Occipital lobe (tissue), 2 donors: Measurements from ENCODE around the gene SPINT2. TPM values are rescaled to one million over a fixed set of nuclear protein-coding genes. Genes with fewer than 3 reads are reported as not detected.
A peak's percentile ranks its signal among the peaks of the same experiment; 100 is the strongest.

ENCODE experiments used
- DNase-seq: peaks from one replicate; lab custom pipeline; 2025; lab: John Stamatoyannopoulos, UW
- total RNA-seq: library from RNA; depleted of rRNA; stranded (reverse); fragments of >200 nt; gene quantifications from one replicate; pipeline ENCODE4 v1.2.3, GENCODE V29; 2014

The SPINT2 gene
- total RNA-seq, 1 donor from 2014 or later, result 73.9 TPM

DNA sequence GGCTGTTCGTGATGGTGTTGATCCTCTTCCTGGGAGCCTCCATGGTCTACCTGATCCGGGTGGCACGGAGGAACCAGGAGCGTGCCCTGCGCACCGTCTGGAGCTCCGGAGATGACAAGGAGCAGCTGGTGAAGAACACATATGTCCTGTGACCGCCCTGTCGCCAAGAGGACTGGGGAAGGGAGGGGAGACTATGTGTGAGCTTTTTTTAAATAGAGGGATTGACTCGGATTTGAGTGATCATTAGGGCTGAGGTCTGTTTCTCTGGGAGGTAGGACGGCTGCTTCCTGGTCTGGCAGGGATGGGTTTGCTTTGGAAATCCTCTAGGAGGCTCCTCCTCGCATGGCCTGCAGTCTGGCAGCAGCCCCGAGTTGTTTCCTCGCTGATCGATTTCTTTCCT is 27.5 kb downstream of the SPINT2 start:
- no peak for DNase-seq

DNA sequence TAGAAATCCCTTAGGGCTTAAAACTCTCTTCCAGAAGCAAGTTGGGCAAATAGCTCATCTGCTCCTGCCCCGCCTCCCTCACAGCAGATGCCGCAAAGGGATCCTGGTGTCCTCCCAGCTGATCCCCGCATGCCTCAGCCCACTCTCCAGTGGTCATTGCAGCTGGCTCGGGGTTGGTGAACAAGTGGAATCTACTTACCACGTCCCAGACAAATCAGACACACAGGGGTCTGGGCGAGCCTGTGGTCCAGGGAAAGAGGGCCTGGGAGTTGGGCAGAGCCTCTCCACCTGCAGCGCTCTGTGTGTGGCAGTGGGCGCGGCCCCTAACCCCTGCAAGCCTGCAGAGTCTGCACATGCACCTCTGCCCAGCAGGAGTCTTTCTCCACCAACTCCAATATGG is 28.9 kb downstream of the SPINT2 start:
- no peak for DNase-seq

DNA sequence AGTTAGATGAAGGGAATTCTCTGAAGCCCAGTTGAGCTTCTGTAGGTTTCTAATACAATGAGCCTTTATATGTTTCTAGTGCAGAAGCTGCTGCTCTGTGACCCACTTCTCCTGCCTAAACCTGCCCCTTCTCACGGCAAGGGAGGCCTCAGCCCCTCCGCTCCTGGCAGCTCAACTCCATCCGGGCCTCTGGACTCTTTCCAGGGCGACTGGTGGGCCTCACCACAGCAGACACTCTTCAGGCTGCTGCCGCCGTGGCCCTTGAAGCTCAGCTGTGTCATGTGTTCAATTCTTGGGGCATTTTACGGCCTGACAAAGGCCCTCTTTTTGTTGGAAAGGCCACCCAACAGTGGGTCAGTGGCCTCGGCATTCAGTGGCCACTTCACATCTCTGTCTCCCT is 29.7 kb downstream of the SPINT2 start:
- DNase-seq, result no peak

DNA sequence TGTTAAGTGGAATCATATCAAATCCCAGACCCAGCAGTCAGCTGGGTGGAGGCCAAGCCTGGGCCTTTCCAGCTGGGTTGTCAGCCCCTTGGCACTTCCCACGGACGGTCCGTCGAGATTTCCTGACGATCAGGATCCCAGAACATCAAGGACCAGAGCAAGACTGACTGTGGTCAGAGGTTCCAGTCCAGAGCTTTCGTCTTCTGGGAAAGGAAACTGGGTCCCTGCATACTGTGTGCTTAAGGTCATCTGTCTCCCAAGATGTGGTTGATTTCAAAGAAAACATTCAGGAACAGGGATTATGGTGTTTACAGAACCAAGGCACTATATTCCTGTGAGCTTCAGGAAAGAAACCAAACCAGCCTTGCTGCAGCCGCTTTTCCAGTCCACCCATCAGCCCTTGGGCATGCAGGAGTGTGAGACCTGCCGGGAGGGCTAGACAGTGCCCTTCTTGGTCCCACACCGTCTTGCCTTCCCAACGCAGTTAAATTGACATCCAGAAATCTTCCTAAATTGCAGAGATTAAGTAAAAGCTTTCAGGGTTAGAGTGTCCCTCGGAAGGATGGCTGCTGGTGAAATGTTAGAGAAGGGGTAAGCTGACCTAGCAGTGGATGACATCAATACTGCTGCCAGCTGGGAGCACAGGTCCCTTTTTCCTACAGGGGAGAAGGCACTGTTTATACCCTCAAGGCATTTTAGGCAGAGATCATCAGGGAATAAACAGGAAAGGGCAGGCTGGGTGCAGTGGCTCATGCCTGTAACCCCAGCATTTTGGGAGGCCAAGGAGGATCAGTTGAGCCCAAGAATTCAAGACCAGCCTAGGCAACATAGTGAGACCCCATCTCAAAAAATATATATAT is 34.7 kb downstream of the SPINT2 start:
- no peak for DNase-seq

DNA sequence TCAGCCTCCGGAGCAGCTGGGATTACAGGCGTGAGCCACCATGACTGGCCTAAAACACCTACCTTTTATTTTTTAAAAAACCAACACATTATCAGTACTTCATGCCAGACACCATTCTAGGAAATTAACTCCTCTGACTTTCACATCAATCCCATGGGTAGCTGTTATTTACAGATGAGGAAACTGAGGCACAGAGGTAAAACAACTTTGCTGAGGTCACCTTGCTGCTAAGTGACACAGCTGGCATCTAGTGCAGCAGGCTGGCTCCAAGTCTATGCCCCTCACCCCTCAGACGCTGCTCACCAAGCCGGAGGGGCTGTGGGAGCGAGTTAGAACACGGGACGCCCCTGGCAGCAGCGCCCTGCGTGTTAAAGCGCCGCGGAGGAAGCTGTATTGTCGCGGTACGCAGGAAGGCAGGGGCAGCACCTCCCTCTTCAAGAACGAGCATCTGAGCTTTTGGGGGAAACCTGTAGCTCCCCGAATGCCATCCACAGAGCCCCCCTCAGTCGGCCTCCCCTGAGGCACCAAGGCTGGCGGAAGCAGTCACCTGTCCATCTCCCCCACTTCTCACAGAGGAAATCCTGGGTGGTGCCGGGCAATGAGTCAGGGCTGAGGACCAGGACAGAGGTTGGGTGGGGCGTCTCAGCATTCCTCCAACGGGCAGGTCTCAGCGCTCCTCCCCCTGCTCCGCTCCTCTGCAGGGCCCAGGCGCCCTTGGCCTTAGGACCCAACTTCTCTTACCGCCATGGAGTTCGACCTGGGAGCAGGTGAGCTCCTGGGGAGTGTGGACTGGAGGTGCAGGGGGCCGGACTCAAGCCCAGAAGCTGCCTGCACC is 39.4 kb downstream of the SPINT2 start, which contains the start of gene C19orf33:
C19orf33 (plus strand) TSS at position 735 of the 835 bp plus-strand sequence; CDS start at position 746, 11 bp downstream.
- DNase-seq, result no peak

DNA sequence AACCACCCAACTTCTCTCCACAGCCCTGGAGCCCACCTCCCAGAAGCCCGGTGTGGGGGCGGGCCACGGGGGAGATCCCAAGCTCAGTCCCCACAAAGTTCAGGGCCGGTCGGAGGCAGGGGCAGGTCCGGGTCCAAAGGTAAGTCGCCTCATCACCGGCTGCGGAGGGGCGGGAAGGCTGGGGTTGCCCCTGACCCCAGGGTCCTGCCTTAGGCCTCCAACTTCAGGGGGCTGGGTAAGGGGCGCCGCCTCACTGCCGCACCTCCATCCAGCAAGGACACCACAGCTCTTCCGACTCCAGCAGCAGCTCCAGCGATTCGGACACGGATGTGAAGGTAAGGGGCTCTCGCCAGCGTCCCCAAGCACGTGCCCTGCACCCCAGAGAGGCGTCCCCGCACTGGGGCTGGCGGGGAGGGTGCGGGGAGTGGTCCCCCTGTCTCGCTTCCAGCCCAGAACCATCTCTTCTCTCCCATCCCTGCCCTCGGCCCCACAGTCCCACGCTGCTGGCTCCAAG is 40.0 kb downstream of the SPINT2 start:
- no peak for DNase-seq

DNA sequence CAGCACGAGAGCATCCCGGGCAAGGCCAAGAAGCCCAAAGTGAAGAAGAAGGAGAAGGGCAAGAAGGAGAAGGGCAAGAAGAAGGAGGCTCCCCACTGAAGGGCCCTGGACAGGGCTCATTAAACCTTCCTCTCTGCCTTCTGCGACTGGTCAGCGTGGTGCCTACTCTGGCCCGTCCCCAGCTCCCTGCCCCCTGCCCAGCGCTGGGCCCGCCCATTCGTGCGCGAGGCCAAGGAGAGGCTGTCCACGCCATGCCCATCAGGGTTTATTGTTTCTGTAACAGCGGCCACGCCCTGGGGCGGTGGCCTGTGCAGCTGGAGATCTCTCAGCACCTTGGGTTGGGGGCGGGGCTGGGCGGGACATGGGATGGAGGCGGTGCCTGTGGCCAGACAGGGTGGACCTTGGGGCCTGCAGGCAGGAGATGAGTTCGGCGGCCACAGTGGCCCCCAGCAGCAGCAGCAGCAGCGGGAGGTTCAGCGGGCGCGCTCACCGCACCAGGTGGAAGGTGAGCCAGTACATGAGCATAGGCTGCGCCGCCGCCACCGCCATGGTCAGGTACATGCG is 40.6 kb downstream of the SPINT2 start:
- DNase-seq, result no peak

DNA sequence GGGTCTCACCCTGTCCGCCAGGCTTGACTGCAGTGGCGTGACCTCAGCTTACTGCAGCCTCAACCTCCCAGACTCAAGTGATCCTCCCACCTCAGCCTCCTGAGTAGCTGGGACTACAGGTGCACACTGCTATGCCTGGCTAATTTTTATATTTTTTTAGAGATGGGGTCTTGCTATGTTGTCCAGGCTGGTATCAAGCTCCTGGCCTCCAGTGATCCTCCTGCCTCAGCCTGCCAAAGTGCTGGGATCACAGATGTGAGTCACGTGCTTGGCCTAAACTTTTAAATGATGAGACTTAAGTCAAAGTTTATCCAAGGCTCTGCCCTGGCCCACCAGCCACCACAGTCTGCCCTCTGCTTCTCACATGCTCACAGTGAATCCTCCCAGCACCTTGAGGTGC is 41.9 kb downstream of the SPINT2 start:
- DNase-seq, result no peak

DNA sequence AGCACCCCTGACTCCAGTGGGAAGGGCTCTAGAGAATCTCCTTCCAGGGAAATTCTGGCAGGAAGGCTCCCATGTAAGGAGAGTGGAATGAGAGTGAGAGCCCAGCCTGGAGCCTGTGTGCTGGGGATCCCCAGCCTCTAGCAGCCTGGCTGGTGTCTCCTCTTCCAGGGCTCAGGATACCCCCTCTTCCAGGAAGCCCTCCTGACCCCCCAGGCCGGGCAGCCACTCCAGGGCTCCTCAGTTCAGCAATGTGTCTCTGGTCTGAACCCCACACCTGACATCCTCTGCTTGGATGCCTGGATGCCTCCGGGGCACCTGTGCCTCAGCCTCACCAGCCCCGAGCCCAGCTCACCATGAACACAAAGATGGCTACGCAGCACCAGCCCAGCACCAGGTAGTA is 42.7 kb downstream of the SPINT2 start:
- no peak for DNase-seq

DNA sequence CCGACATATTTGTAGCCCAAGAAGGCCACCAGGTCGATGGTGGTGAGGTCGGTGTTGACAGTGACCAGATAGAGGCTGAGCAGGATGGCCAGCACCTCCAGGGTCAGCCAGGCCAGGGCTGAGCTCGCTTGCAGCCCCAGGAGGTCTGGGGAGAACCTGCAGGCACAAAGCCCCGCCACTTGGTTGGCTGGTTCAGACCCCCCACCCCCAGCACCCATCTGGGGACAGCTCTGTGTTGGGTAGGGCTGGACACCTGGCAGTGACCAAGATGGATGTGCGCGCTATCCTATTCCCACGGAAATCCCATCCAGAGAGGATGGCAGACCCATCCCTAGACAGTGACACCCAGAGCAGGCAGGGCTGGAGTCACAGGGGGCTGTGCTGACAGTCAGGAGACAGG is 43.2 kb downstream of the SPINT2 start:
- no peak for DNase-seq

DNA sequence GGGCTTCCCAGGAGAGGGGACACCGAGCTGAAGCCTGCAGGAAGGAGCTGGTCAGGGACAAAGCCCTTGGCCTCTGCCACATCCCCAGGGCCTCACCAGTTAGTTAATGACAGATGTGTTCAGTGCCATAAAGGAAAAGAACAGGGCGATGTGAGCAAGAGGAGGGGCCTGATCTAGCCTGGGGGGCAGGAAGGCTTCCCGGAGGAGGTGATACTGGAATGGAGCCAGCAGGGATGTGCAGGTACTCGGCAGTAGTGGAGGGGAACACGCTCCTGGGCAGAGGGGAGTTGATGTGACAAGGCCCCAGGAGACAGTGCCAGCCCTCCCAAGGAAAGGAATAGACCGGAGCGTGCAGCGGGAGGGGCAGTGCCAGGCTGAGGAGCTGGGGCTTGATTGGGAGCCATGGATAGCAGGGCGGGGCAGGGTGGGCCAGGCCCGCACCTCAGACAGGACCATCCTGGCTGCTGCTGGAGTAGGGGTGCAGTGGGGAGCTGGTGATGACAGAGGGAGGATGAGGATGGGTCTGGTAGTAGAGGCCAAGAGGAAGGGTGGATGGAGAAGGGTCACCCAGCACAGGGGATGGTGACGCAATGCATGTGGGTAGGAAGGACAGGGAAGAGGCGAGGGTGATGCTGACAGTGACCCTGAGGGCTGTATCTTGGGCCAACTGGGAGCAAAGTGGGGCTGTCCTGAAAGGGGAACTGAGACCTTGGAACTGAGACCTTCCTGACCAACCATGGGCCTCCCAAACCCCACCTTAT is 43.8 kb downstream of the SPINT2 start:
- DNase-seq, result no peak

DNA sequence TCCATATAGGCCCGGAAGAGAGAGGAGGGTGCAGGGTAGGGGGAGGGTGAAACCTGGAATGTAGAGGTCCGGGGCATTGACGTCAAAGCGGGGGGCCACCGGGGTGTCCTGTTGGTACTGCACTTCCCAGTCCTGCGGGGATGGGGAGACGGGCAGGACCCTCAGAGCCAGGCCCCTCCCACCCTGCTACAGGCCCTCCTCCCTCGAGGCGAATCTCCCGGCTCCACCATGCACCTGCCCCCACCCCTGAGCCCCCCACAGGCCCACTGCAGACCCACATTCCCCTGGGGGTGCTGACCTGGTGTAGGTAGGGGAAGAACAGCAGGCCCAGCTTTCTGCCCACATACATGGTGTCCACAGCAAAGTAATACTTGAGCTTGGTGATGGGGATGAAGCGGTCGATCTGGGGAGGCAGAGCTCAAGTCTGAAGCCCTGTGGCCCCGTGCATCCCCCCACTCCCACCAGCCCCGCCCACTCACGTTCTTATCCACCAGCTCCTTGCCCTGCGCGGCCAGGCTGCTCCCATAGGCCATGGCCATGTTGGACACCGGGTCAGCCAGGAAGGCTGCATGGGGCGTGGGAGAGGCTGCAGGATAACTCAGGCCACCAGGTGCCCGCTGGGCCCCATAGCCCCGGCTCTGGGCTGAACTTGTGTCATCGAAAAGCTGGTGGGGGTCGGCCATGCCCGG is 44.7 kb downstream of the SPINT2 start:
- DNase-seq, result no peak

DNA sequence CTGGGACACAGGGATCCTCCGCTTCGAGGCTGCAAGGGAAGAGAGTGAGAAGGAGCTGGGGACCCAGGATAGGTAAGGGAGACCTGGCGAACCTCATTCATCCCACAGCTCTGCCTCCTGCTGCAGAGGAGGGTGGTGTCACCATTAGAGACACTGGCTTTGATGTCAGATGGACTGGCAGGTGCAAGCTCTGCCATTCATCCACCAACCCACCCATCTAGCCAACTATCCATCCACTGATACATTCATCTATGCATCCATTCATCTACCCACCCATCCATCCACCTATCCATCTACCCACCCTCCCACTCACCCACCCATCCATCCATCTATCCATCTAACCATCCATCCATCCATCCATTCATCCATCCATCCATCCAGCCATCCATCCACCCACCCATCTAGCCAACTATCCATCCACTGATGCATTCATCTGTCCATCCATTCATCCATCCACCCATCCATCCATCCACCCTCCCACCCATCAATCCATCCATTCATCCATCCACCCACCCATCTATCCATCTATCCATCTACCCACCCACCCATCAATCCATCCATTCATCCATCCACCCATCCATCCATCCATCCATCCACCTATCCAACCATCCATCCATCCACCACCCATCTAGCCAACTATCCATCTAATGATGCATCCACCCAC is 45.4 kb downstream of the SPINT2 start:
- DNase-seq, result no peak

DNA sequence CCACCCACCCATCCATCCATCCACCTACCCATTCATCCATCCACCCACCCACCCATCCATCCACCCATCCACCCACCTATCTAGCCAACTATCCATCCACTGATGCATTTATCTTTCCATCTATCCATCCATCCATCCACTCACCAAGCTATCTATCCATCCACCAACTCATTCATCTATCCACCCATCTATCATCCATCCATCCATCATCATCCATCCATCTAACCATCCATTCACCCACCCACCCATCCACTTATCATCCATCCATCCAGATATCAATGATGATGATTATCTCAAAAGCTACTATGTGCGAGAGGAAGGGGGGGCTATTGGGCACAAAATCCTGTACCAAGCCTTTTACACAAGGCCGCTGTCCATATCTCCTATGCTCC is 45.9 kb downstream of the SPINT2 start:
- no peak for DNase-seq

DNA sequence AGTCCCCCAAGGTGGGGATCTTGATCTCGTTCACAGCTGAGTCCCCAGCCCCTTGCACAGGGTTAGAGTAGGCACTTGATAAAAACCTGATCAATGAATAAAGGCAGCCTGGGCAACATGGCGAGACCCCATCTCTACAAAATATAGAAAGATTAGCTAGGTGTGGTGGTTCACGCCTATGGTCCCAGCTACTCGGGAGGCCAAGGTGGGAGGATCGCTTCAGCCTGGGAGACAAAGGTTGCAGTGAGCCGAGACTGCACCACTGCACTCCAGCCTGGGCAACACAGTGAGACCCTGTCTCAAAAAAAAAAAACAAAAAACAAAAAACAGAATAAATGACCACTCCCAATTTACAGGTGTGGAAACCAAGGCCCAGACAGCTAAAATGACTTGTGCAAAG is 46.6 kb downstream of the SPINT2 start:
- DNase-seq, result no peak

DNA sequence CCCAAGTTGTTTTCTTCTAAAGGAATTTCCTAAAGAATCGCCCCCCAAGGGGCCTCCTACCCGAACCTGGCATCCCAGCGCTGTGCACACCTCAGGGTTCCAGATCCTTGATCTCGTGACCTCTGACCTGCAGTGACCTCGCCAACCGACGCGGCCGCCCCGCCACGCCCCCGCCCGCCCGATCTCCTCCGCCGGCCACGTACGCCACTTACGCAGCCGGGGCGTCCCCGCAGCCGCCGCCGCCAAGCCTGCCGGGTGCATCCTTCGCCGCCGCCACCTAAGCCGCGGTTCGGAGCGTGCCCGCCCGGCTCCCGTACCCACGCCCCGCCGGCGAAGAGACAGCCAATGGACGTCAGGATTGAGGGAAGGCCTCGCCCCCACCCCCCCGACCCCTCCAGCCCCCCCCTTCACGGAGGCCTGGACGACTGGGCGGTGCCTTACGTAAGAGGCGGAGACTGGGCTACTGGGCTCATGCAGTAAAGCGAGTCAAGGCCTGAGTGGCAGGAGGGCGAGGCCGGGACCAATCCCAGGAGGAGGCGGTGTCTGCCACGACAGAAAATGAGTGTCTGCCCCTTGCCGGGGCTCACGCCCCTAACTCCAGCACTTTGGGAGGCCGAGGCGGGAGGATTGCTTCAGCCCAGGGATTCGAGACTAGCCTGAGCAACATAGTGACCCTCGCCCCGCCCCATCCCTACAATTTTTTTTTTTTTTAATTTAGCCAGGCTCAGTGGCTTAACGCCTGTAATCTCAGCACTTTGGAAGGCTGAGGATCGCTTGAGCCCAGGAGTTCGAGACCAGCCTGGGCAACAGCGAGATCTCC is 51.5 kb downstream of the SPINT2 start, which contains the start of gene YIF1B:
YIF1B (minus strand) TSS at position 291 of the 820 bp plus-strand sequence; CDS start at position 261, 30 bp downstream.
- DNase-seq, result peak; percentile 99

DNA sequence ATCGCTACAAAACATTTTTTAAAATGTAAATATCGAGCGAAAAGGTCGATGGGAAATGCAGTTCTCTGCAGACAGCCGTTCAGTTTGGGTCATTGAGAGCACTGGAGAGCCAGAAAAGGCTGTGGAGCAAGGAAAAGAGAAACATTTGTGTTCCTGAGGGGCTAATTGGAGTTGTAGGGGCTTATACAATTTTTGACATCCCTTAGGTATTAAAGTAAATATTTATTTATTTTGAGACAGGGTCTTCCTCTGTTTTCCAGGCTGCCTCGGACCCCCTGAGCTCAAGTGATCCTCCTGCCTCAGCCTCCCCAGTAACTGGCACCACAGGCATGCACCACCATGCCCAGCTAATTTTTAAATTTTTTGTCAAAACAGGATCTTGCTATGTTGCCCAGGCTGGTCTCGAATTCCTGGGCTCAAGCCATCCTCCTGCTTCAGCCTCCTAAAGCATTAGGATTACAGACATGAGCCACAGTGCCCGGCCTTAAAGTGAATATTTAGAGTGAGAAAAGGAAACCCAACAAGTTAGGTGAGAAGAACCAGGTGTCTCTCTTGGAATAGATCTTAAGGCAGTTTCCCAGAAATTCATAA is 52.2 kb downstream of the SPINT2 start:
- no peak for DNase-seq

DNA sequence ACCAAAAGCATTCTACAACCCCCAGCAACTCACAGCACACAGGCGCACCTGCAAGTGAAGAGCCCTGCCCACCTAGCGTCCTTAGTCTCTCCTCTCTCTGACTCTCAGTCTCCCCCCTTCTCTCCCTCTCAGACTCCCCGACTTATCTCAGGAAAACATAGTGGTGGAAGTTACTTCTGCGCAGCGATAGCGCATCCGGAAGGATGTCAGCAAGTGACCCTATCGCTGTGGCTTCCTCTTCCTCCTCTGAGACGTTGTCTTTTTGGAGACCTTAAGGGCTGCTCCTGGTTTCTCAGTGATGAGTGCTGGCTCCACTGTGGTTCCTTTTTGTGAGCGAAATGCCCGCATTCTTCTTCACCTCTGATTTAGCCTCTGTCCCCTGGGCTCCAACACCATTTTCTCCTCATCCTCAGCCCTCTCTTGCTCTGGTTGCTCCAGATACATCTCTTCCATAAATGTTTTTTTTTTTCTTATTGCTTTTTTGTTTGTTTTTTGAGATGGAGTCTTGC is 52.8 kb downstream of the SPINT2 start:
- no peak for DNase-seq
